Activated CD8-positive, alpha-beta memory T cell treated with anti-CD3 and anti-CD28 coated beads for 1 hour (primary cell): ENCODE data around the gene SLCO4A1.

Source experiments
- DNase-seq, 2 donors: peaks; one replicate each; pipeline ENCODE4 v3.0.0-alpha.2; 2020; ENCODE audit warnings: low read depth in 1 of 2; ENCODE audit errors: extremely low read depth in 1 of 2

The SLCO4A1 gene

DNA sequence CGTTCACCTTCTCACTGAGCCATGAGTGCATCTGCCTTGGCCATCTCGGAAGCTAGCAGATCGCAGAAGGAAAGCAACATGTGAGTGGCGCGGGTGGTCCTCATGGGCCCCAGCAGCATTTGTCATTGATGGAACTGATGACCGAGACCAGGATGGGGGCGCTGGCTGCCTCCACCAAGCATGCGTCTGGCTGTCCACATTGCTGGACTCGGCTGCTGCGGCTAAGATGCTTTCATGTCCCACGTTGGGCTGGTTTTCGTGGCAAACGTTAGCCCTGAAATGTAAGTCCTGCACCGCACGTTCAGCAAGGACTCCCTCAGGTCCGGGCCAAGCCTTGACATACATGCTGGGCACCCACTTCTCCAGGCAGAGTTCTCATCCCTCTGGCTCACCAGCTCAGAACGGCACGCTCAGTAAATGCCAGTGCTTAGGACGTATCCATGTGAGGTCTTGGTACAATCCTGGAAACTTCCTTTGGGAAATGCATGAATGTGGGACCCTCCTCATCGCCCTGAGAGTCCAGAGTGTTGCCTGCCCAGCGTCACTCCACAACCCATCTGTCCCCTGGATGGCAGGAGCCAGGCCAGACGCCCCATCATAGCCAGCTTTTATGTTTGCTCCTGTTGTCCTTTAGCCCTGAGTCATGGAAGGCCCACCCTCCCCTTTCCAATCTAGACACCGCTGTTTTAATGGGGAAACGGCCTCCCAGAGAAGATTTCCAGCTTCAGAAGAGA, 8.4 kb downstream of the SLCO4A1 start:
- no peak for DNase-seq

GRCh38 chr20:62651285-62652021, 9.2 kb downstream of the SLCO4A1 start:
- peak; percentile 72 to 87 for DNase-seq

DNA sequence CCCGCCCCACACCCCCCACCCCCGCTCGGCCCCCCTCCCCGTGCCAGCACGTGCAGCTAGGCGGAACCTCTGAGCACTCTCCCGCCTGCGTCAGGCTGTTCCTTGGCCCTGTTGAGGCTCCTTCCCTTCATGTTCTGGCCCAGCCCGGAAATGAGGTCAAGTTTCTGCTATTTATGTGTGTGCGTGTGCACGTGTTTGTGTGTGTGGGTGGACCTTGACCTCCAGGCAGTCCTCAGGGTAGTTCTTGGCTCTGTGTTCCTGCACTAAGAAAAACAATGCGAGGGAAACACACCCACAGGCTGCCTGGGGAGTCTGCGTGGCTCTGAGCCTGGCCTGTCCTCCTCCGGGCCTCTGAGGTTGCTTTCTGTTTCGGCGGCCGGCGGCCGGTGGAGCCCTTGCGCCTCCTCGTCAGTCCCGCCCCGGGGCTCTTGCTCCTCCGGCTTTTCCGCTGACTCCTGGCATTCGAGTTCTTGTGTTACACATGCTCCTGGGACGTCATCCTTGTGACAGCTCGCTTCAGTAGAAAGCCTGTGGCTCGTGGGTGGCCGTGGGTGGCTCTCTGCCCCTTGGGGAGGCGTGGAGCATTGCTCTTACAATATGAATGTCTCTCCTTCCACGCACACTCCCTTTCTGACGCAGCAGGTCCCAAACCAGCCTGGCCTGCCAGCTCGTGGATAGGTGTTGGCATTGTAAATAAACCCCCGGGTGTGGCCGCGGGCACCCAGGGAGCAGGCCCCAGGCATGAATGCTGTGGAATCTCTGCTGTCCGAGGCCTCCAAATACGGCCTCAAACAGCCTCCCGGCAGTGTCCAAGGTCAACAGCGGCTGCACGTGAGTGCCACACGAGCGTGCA, 10.0 kb downstream of the SLCO4A1 start:
- peak; percentile 37 to 44 for DNase-seq

DNA sequence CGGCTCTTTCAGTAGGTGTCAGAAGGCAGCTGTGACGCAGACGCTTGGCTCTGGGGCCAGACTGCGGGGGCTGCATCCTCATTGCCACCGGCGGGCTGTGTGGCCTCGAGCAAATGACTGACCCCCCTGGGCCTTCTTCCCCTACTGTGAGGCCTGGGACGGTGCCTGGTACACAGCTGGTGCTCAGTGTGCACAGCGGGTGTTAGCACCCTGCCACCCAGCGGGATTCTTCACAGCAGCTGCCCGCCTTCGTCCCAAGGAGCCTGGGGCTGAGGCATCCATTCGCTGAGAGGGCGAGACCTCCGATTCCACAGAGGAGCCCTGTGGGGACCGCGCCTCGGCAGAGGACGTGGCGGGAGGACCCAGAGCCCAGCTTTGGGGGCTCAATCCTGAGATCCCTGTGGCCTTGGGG, 10.6 kb downstream of the SLCO4A1 start:
- no peak for DNase-seq

GRCh38 chr20:62653373-62653772, 11.1 kb downstream of the SLCO4A1 start:
- no peak for DNase-seq

GRCh38 chr20:62653951-62654685, 11.8 kb downstream of the SLCO4A1 start:
- DNase-seq: no peak

DNA sequence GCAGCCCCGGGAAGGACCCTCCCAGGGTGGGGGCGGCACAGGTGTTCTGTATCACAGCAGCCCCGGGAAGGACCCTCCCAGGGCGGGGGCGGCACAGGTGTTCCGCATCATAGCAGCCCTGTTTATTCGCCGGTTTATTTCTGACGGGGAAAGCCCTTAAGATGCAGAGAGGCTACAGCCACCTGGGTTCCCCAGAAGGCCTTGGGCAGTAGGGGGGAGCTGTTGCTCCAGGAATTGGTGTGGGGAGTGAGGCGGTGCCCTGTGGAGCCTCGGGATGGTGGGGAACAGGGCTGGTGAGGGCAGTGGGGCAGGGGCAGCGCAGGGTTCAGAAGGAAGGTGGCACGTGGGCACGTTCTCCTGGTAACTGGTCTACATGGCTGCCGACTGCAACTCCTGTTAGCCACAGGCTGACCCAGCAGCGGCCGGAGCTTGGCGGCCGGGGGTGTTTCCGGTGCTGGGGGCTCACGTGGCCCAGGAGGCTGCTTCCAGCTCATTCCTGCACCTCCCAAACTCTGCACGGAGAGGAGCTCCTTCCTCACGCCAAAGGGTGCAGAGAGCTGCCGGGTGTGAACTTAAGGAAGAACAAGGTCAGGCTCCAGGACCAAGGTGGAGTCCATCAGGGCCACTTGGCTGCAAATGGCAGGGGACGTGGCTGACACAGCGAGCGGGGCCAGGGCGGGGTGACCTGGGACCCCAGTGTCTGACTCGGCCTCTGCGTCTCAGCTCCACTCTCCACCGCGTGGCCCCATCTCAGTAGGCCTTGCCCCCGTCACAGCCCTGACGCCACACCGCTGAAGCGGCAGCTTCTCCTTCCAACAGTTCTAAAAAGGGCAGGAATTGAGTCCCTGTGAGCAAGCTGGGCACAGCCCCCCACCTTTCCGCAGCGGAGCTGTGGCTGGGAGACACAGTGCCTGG, 13.2 kb downstream of the SLCO4A1 start:
- DNase-seq: no peak

GRCh38 chr20:62656197-62656918, 14.1 kb downstream of the SLCO4A1 start:
- DNase-seq: no peak

GRCh38 chr20:62656919-62657588, 14.8 kb downstream of the SLCO4A1 start:
- DNase-seq: no peak

DNA sequence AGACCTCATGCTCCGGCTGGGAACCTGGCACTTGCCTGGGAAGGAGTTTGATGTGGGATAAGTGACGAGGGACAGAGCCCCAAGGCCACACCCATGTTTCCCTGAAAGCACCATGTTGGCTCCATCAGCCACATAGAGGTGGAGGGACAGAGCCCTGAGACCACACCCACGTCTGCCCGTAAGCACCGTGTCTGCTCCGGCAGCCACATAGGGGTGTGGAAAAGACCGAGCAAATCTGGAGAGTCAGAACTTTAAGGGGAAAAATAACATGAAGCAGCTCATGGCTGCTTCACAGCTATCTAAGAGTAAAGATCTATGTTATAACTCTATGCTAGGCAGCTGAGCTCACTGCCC, 15.3 kb downstream of the SLCO4A1 start:
- DNase-seq: no peak

DNA sequence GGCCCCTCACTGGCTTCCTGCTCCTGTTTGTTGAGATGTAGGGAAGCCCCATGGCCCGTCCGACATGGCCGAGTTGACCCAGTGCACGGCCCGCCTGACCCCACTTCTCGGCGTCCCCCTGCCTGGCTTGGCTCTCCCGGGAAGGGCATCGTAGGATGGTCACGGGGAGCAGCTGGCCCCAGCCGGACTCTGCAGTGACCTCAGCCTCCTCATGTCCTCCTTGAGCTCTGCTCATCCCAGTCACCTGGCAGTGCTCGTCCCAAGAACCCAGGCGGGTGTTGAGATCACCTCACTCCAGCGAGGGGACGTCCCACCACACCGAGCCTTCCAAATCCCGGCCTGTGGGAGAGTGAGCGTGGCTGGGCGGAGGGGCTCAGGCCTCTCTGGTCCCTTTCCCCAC, 15.7 kb downstream of the SLCO4A1 start:
- DNase-seq: no peak

- DNase-seq: no peak
Measured at GRCh38 chr20:62658593-62659178, 16.4 kb downstream of the SLCO4A1 start.

- no peak for DNase-seq
Measured at GRCh38 chr20:62659488-62660239, 17.4 kb downstream of the SLCO4A1 start.

GRCh38 chr20:62660240-62660615, 17.9 kb downstream of the SLCO4A1 start:
- no peak for DNase-seq

DNA sequence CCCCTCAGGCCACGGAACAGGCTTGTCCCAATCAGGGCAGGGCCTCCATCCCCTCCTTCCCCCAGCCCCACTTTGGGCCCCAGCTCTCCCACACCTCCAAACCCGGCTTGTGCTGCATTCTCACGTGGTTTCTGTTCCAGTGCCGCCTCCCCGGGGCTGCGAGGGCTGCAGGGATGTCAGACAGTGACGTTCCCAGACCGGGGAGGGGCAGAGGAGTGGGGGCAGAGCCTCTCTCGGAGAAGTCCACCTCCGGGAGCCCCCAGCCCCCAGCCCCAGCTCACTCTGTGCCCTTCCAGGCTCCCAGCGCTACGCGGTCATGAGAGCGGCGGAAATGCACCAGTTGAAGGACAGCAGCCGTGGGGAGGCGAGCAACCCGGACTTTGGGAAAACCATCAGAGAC, 18.5 kb downstream of the SLCO4A1 start:
- DNase-seq: no peak

- no peak for DNase-seq
Measured at GRCh38 chr20:62661647-62662046, 19.3 kb downstream of the SLCO4A1 start.

DNA sequence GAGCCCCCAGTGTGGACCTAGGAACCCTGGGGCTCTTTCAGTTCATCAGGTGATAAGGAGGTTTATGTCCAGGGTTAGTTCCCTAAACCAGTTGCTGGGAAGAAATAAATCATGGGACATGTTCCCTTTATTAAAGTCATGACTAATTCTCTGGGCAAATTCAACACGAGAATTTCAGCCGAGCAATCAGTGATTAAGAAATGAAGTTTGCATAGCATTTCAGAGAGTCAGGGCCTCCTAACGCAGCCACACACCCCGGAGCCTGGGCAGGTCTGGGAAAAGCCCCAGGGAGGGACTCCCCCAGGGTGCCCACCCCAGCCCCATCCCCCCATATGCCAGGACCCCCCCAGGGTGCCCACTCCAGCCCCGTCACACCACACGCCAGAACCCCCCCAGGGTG, 20.1 kb downstream of the SLCO4A1 start:
- no peak for DNase-seq
